IPS-18c (cell line): ENCODE measurements around the gene SLC9A3.

ENCODE experiments used
- H3K4me3 ChIP-seq: 2 replicates; pipeline ENCODE4 v1.7.0; 2013; ENCODE audit warnings: low read depth, mild to moderate bottlenecking, low read length, moderate library complexity; ENCODE audit not compliant: insufficient read depth
- H3K9me3 ChIP-seq: one replicate; pipeline ENCODE4 v1.6.1; 2013; ENCODE audit warnings: mild to moderate bottlenecking, low read length, moderate library complexity; ENCODE audit not compliant: control insufficient read depth, insufficient read depth

Gene SLC9A3

DNA sequence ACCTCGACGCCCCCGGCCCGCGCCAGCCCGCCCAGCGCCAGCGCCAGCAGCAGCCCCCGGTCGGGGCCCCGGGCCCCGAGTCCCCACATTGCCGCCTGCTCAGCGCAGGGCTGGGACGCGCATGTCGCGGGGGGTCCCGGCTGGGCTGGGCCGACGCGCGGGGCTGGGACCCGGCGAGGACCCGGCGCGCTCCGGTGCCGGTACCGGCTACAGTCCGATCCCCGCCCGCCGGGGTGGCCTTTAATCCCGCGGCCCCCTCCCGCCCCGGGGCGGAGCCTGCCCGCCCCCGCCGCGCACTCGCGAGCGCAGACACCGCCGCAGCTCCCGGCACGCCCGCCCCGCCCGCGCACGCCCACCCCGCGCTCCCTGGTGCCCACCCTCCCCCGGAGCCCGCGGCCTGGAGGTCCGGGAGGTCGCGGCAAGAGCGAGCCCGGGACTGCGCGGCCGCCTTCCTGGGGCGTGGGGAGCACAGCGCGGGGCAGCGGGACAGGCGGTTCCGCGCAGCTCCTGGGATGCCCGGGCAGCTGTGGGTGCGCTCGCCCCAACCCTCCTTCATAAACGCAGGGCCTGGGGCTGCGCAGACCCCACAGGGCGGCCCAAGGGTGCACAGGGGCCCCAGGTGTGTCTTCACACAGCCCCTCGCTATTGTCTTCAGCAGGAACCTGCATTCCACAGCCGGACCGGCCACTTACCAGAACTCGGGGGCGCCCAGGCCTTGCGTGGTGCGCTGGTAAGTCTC is at the start of gene SLC9A3:
Gene SLC9A3, minus strand, starts transcription at position 216 of the 739 bp plus-strand sequence.
- no peaks in the 10 kb centered on the region for H3K9me3 ChIP-seq
- H3K4me3 ChIP-seq: peak within 1 kb of the TSS; percentile 36; the same call in 1 of the 2 replicates

DNA sequence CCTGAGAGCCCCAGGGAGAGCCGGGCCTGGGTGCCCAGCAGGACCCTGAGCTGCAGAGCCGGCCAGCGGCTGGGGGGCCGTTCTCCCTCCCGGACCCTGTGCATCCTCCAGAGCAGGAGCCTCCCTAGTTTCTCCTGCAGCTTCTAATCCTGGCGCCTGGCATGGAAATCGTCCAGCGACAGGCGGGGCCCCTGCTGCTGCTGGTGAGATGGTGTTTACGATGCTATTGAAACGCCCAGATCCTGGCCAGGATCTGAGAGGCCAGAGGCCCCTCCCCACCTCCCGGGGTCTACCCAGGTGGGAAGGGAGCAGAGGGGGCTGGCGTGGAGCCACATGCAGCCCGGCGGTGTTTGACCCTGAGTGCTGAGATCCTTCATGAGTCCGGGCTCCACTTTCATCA is 49.7 kb upstream of the SLC9A3 start:
- Histone ChIP-seq H3K9me3 (no peaks in the 10 kb centered on the region), H3K4me3 (no peak overlapping the region)

- H3K9me3 ChIP-seq: no peaks in the 10 kb centered on the region
- no peak overlapping the region for H3K4me3 ChIP-seq
Observed at GRCh38 chr5:573206-573605, 49.0 kb upstream of the SLC9A3 start.

DNA sequence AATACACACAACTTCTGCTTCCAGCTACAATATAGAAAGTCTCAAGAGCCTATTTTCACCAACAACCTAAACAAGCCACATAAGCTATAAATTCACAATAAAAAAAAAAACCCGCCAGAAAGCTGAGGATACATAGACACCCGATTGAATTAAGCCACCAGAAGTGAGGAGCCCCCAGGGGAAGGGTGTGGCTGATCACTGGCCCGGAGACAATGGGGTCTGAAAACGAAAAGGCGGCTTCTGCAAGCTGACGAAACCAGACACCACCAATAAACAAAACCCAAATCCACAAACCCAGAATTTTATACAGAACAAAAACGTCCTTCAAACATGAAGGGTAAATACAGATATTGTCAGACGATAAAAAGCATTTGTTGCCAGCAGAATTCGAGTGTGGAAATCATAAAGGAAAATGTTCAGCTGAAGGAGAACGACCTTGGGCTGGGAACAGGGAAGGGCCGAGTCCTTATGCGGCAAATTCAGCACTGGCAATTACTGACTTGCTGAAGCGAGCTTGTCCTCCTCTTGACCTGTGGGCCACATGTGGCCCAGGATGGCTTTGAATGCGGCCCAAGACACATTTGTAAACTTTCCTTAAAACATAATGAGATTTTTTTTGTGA is 48.3 kb upstream of the SLC9A3 start:
- no peak overlapping the region for H3K4me3 ChIP-seq
- H3K9me3 ChIP-seq: no peaks in the 10 kb centered on the region

DNA sequence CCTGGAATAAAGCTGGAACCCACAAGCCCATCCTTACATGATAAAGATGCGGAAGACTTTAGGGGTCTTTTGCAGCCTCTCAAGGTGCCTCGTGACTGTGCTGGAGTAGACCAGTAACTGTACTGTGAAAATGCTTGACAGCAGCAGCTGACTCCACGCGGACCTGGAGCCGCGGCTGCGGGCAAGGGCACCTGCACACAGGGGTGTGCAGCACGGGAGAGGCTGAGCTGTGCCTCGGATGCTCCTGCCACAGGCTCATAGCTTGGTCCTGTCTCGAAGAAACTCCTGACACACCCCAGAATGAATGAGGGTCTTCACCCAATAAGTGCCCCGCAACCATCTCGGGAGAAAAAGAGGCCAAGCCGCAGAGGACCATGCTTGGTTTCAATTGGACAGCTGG is 47.5 kb upstream of the SLC9A3 start:
- Histone ChIP-seq H3K9me3 (no peaks in the 10 kb centered on the region), H3K4me3 (no peak overlapping the region)

GRCh38 chr5:570886-571285 is 46.6 kb upstream of the SLC9A3 start:
- H3K4me3 ChIP-seq: no peak overlapping the region
- H3K9me3 ChIP-seq: peaks cover under 1% of the 10 kb centered on the region

DNA sequence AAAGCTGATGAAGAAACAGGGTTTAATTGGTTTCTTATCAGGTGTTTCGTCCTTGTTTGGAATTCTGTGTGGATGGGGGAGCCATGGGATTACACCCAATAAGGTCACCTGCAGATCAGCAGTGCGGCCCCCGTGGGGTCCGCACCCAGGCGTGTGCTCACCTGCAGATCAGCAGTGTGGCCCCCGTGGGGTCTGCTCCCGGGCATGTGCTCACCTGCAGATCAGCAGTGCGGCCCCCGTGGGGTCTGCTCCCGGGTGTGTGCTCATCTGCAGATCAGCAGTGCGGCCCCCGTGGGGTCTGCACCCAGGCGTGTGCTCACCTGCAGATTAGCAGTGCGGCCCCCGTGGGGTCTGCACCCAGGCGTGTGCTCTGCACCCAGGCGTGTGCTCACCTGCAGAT is 46.2 kb upstream of the SLC9A3 start:
- H3K9me3 ChIP-seq: peaks cover 2% of the 10 kb centered on the region
- no peak overlapping the region for H3K4me3 ChIP-seq

GRCh38 chr5:569868-570361 is 45.7 kb upstream of the SLC9A3 start:
- no peak overlapping the region for H3K4me3 ChIP-seq
- peaks cover 2% of the 10 kb centered on the region for H3K9me3 ChIP-seq

- H3K4me3 ChIP-seq: no peak overlapping the region
- peaks cover 2% of the 10 kb centered on the region for H3K9me3 ChIP-seq
Observed at GRCh38 chr5:569358-569867, 45.2 kb upstream of the SLC9A3 start.

GRCh38 chr5:568809-569208 is 44.6 kb upstream of the SLC9A3 start:
- Histone ChIP-seq H3K9me3 (peaks cover 2% of the 10 kb centered on the region), H3K4me3 (no peak overlapping the region)

DNA sequence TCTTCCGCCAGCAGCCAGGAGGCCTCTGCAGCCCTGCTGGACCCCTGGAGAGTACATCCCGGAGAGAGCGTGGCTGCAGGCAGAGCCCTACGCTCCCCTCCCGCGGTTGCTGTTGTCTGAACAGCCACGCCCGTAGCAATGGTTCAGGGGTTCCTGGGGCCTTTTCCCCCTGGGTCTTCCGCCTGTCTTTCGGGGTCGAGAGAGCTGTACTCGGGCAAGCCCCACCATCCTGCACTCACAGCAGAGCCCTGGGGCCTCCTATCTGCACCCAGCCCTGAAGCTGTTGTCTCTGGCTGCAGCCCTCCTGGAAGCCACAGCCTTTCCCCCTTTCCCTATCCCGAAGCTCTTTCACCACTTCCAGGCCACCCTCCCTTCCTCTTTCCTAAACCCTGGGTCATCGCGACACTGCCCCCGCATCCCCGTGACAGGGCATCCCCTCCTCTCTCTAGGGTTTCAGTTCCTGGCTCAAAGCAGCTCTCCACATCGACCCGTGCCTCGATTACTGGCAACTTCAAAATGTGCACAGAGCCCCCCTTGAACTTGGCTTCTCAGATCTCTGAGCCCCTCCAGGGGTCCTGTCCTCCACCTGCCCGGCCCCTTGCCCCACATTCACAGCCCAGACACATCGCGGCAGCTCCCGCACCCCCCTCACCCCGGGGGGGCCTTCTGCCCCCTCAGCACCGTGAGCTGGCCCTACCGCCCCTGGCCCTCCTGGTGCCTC is 44.0 kb upstream of the SLC9A3 start:
- H3K4me3 ChIP-seq: no peak overlapping the region
- H3K9me3 ChIP-seq: peaks cover 2% of the 10 kb centered on the region

GRCh38 chr5:567664-568060 is 43.4 kb upstream of the SLC9A3 start:
- peaks cover 2% of the 10 kb centered on the region for H3K9me3 ChIP-seq

GRCh38 chr5:566636-567309 is 42.5 kb upstream of the SLC9A3 start:
- peaks cover 2% of the 10 kb centered on the region for H3K9me3 ChIP-seq
- no peak overlapping the region for H3K4me3 ChIP-seq

More at GRCh38 chr5:567664-568060, 43.4 kb upstream of the SLC9A3 start:
- H3K4me3 ChIP-seq: no peak overlapping the region

DNA sequence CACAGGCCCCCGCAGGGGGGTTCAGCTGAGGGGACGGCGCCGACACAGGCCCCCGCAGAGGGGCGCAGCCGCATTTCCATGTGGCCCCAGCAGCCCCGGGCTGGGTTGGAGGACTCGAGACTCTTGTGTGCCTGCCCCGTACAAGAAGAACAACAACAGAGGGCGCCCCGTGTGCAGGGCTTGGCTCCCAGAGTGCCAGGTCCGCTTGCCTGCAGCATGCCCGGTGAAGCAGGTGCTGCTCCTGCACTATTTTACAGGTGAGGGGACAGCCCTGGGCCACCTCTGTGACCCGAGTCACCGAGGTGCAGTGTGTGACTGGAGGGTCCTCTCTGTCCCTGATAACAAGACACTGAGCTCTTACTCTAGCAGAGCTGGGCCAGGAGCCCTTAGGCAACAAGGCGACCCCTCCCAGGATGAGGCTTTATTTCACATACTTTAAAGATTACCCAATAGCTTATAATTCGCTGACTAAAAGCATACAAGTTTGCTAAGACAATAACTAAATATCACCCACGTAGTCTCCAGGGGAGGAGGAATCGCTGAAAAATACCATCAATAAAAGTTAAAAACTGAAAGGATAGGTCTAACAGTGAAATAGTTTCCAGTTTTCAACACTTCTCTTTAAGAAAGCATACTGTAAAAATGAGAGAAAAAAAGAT is 41.7 kb upstream of the SLC9A3 start:
- H3K9me3 ChIP-seq: peaks cover 2% of the 10 kb centered on the region
- no peak overlapping the region for H3K4me3 ChIP-seq

- H3K4me3 ChIP-seq: no peak overlapping the region
- peaks cover 2% of the 10 kb centered on the region for H3K9me3 ChIP-seq
Observed at GRCh38 chr5:561408-561807, 37.2 kb upstream of the SLC9A3 start.

DNA sequence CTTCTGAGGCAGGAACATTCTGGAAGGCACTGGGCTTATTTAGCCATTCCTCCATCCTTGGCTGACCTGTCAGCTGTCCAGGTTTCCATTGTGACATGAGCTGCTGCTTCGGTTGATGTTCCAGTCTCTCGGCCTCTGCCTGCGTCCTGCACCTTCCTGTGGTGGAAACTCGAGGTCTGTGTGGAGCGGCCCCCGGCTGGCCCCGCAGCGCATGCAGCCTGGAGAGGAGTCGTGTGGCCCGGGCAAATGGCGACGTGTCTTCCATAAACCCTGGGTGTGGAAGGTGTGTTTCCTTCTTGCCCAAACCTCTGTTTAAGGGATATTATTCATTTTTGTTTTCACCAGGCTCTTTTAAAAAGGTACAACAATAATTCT is 36.5 kb upstream of the SLC9A3 start:
- Histone ChIP-seq H3K9me3 (peaks cover under 1% of the 10 kb centered on the region), H3K4me3 (no peak overlapping the region)
